Transverse colon (tissue), 4 donors: ENCODE measurements around the gene DOC2B. TPM values are rescaled to one million over a fixed set of nuclear protein-coding genes. Genes with fewer than 3 reads are reported as not detected.
A peak's percentile ranks its signal among the peaks of the same experiment; 100 is the strongest.

Source experiments
- DNase-seq: peaks from one replicate; pipeline ENCODE4 v3.0.0-alpha.2; 2019
- H3K27ac ChIP-seq, 4 donors: fragments of 200-600 bp; sonication (generic); 2 replicates each; pipeline ENCODE4 v1.5.1; 2016 to 2018; ENCODE audit warnings: inconsistent platforms in 4 of 4
- H3K27me3 ChIP-seq: fragments of 200-600 bp; sonication (generic); 2 replicates; pipeline ENCODE4 v1.5.1; 2017; ENCODE audit warnings: inconsistent platforms
- H3K36me3 ChIP-seq, 4 donors: fragments of 200-600 bp; sonication (generic); 2 replicates each; pipeline ENCODE4 v1.5.1; 2017 to 2019; ENCODE audit warnings: inconsistent platforms in 4 of 4
- H3K4me1 ChIP-seq, 4 donors: fragments of 200-600 bp; sonication (generic); 2 replicates each; pipeline ENCODE4 v1.5.1; 2017 to 2020; ENCODE audit warnings: inconsistent platforms in 4 of 4
- H3K4me3 ChIP-seq, 4 donors: fragments of 200-600 bp; sonication (generic); 1 replicate in 1 of 4; 2 replicates in 3 of 4; pipeline versions ENCODE4 v1.5.1 to v1.6.1; 2017 to 2019; ENCODE audit warnings: inconsistent platforms in 4 of 4
- H3K9me3 ChIP-seq, 2 donors: fragments of 200-600 bp; sonication (generic); 2 replicates each; pipeline ENCODE4 v1.5.1; 2017 to 2019; ENCODE audit warnings: inconsistent platforms in 2 of 2
- EP300 ChIP-seq: sonication (generic); formaldehyde crosslinking; IDR thresholded peaks from one replicate; pipeline ENCODE4 v1.6.1; 2017; ENCODE audit warnings: antibody characterized with exemption, low read depth
- POLR2A ChIP-seq: fragments of 450-650 bp; IDR thresholded peaks from one replicate; pipeline ENCODE4 v1.6.1; 2016; ENCODE audit warnings: antibody characterized with exemption, mild to moderate bottlenecking, moderate library complexity
- POLR2AphosphoS5 ChIP-seq, 3 donors: sonication (generic); formaldehyde crosslinking; IDR thresholded peaks; one replicate each; pipeline ENCODE4 v1.6.1; 2016; ENCODE audit warnings: antibody characterized with exemption in 3 of 3
- WGBS, 2 donors: methylation state at CpG; one replicate each; pipeline ENCODE4 v1.1.5; 2018; ENCODE audit warnings: low coverage in 1 of 2; 5-methylcytosine and 5-hydroxymethylcytosine counted together
- in situ Hi-C, 4 donors: fragments of 200-750 bp; cut with MboI; loops; one replicate each; pipeline versions ENCODE4 v1.15.0 to v1.15.1; 2017; ENCODE audit warnings: low sequenced_read_pairs in 3 of 4, low pct_ligation_motif_present in 1 of 4, low pct_unique_long_range_greater_than_20kb in 1 of 4
- intact Hi-C: fragments of 100-400 bp; cut with DNase I; formaldehyde crosslinking; loops from one replicate; pipeline ENCODE4 v1.15.1; 2023; ENCODE audit warnings: low total_unique reads
- total RNA-seq, 4 donors: library from RNA; depleted of rRNA; stranded (reverse); fragments of >200 nt; gene quantifications; one replicate each; pipeline ENCODE4 v1.1.0, GENCODE V29; 2016
- TF ChIP-seq, protein P1 (sequence below), 5 experiments: fragments of 200-600 bp in 3 of 5; fragments of 450-650 bp in 2 of 5; sonication (generic) in 3 of 5; IDR thresholded peaks; 1 replicate in 2 of 5; 2 replicates in 3 of 5; pipeline ENCODE4 v1.5.1; 2016 to 2017; ENCODE audit warnings: antibody characterized with exemption in 5 of 5, inconsistent platforms in 3 of 5, mild to moderate bottlenecking in 2 of 5, moderate library complexity in 1 of 5

The DOC2B gene
- total RNA-seq, result 10 to 100 TPM in 1 of 4 donors, 1 to 10 TPM in 3; 1.8 to 11.6 (median 2.6) TPM

GRCh38 chr17:181245-182049, at the start of gene DOC2B:
TSS of gene DOC2B (minus strand) at chr17:181650. CDS start at chr17:181479, 171 bp downstream.
- Histone ChIP-seq H3K9me3 (no peaks in the 10 kb centered on the region), H3K27me3 (peaks cover 85% of the 10 kb centered on the region), H3K36me3 (no peaks in the 10 kb centered on the region), H3K4me1 (peaks cover 5 to 14% (median 13%) of the 10 kb centered on the region in 4 donors), H3K27ac (peak within 1 kb of the TSS; percentile 23 to 41 (median 33)), H3K4me3 (peak within 1 kb of the TSS in 3 of 4 donors; percentile 13 to 48 (median 33))
- peak; percentile 39 for DNase-seq
- 13% methylated on average over 70 of the region's 120 CpGs; no CpG with 5 or more reads in 1 of the 2 donors for WGBS, 2 donors
- in situ Hi-C loops (no loop called here), intact Hi-C loops (no loop called here)
- no peak for TF ChIP-seq EP300
- TF ChIP-seq POLR2AphosphoS5 (IDR thresholded peaks at IDR 0.05), result no peak
- TF ChIP-seq POLR2A, result no peak
- TF ChIP-seq, protein P1, sequence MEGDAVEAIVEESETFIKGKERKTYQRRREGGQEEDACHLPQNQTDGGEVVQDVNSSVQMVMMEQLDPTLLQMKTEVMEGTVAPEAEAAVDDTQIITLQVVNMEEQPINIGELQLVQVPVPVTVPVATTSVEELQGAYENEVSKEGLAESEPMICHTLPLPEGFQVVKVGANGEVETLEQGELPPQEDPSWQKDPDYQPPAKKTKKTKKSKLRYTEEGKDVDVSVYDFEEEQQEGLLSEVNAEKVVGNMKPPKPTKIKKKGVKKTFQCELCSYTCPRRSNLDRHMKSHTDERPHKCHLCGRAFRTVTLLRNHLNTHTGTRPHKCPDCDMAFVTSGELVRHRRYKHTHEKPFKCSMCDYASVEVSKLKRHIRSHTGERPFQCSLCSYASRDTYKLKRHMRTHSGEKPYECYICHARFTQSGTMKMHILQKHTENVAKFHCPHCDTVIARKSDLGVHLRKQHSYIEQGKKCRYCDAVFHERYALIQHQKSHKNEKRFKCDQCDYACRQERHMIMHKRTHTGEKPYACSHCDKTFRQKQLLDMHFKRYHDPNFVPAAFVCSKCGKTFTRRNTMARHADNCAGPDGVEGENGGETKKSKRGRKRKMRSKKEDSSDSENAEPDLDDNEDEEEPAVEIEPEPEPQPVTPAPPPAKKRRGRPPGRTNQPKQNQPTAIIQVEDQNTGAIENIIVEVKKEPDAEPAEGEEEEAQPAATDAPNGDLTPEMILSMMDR (IDR thresholded peaks at IDR 0.05), result no peak

- peak; percentile 2 for DNase-seq
- 79 to 92% methylated on average over 4 to 7 of the region's 7 CpGs for WGBS, 2 donors
These were observed 48.9 kb upstream of the DOC2B start for GRCh38 chr17:230395-230770.

DNA sequence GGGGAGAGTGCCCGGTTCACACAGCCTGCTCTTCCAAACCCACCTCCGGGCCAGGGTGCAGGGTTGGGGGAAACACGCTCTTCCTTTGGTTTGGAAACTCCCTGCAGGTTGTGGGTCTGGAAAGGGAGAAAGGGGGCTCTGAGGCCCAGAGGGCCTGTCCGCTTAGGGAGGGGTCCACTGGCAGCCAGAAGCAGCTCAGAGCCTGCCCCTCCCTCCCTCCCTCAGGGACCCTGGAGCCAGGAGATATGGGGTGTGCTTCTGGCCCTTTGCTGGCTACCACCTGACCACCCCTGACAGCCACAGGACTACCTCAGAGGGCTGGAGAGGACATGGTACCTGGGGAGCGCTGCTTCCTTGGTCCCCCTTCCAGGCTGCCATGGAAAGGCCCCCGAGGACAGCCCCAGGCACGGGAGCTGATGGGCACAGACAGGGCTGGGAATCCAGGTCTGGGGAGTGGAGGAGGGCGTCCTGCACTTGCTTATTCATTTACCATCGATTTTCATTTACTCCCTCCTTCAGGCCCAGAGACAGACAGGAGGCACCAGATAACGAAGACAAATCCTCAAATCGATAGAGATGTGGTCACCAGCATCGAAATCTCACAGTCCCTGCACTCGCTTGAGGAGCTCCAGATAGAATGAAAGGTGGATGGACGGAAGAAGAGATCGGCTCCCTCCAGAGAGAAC, 48.4 kb upstream of the DOC2B start:
- H3K4me1 ChIP-seq, result peaks cover 0 to 15% (median 10%) of the 10 kb centered on the region in 4 donors
- intact Hi-C loops, result no loop called here
- no peaks in the 10 kb centered on the region for H3K36me3 ChIP-seq
- DNase-seq, result peak; percentile 4
- H3K4me3 ChIP-seq, result no peak overlapping the region
- no peaks in the 10 kb centered on the region for H3K9me3 ChIP-seq
- in situ Hi-C loops, result no loop called here
- 92% methylated on average over 15 of the region's 15 CpGs; no CpG with 5 or more reads in 1 of the 2 donors for WGBS, 2 donors
- no peaks in the 10 kb centered on the region for H3K27me3 ChIP-seq
- TF ChIP-seq POLR2A (no peak), EP300 (no peak), POLR2AphosphoS5 (IDR thresholded peaks at IDR 0.05) (no peak)
- TF ChIP-seq, protein P1 (IDR thresholded peaks at IDR 0.05), result no peak
- H3K27ac ChIP-seq, result no peak overlapping the region

More at GRCh38 chr17:230395-230770, 48.9 kb upstream of the DOC2B start:
- intact Hi-C loops, result no loop called here
- H3K27me3 ChIP-seq, result no peaks in the 10 kb centered on the region
- no peak overlapping the region for H3K4me3 ChIP-seq
- H3K27ac ChIP-seq, result no peak overlapping the region
- in situ Hi-C loops, result no loop called here
- H3K4me1 ChIP-seq, result peaks cover 0 to 18% (median 13%) of the 10 kb centered on the region in 4 donors
- TF ChIP-seq EP300 (no peak), POLR2A (no peak), POLR2AphosphoS5 (IDR thresholded peaks at IDR 0.05) (no peak)
- TF ChIP-seq, protein P1 (IDR thresholded peaks at IDR 0.05), result no peak
- H3K36me3 ChIP-seq, result no peaks in the 10 kb centered on the region
- no peaks in the 10 kb centered on the region for H3K9me3 ChIP-seq
